Right lobe of liver (tissue), 4 donors: ENCODE data around the gene NT5DC1.

ENCODE experiments used
- CTCF ChIP-seq, 4 donors: fragments of 200-600 bp in 3 of 4; fragments of 450-650 bp in 1 of 4; IDR thresholded peaks; one replicate each; pipeline versions ENCODE4 v1.5.1 to v1.8.0; 2016 to 2022; ENCODE audit warnings: antibody characterized with exemption in 4 of 4, mild to moderate bottlenecking in 2 of 4
- POLR2A ChIP-seq: fragments of 450-650 bp; IDR thresholded peaks from one replicate; pipeline ENCODE4 v1.6.1; 2017; ENCODE audit warnings: antibody characterized with exemption, mild to moderate bottlenecking
- donor health status: DM: no; HTN: no; CAD: no.
- donor health status: DM: no; HTN: no; CAD: no.
- donor health status: DM: no; HTN: yes; CAD: no.

- TF ChIP-seq POLR2A, result no peak
- TF ChIP-seq CTCF (IDR thresholded peaks at IDR 0.05), result peak; percentile 6 to 36 (median 30)
These were observed 15.1 kb downstream of the NT5DC1 start for GRCh38 chr6:116115781-116116180.
